Measurements from ENCODE around the gene LILRA1. TPM values are rescaled to one million over a fixed set of nuclear protein-coding genes. Genes with fewer than 3 reads are reported as not detected.

LILRA1 gene
- total and polyA plus RNA-seq, 10 of the 15 experiments (the other 5 are each of a cell fraction or from before 2014, with no cell fraction given), result 0.04 TPM; not detected in 9

GRCh38 chr19:54609356-54609791, 15.9 kb downstream of the LILRA1 start:
- Histone ChIP-seq H3K4me3 (no peak overlapping the region), H3K36me3 (ENCODE audit: control insufficient read depth in 2 of 2, insufficient read depth in 2 of 2, low read length in 1 of 2) (no peaks in the 10 kb centered on the region), H2AFZ (ENCODE audit: control insufficient read depth, low read depth, low read length) (no peak overlapping the region), H3K9ac (ENCODE audit: control insufficient read depth, insufficient read depth, low read length) (no peak overlapping the region), H3K79me2 (ENCODE audit: control insufficient read depth, insufficient read depth, low read length) (no peaks in the 10 kb centered on the region; the same call in 1 of the 2 replicates), H3K27me3 (replicated peaks in 1 of 2; ENCODE audit: control insufficient read depth in 2 of 2, insufficient read depth in 2 of 2, low read length in 1 of 2) (no peaks in the 10 kb centered on the region), H3K9me3 (replicated peaks; ENCODE audit: control insufficient read depth, insufficient read depth, low read length) (peaks cover 15% of the 10 kb centered on the region), H4K20me1 (ENCODE audit: control insufficient read depth, insufficient read depth) (no peaks in the 10 kb centered on the region), H3K27ac (ENCODE audit: control insufficient read depth, insufficient read depth) (no peak overlapping the region), H3K4me1 (ENCODE audit: control insufficient read depth, insufficient read depth, low read length) (peaks cover 33% of the 10 kb centered on the region), H3K4me2 (ENCODE audit: control insufficient read depth, insufficient read depth) (no peak overlapping the region)
- intact Hi-C loops (cut with micrococcal nuclease; ENCODE audit: unreplicated experiment) (loop anchor here (5.0 kb wide), 1 partner anchor 42 kb away; no protein-coding TSS in a partner anchor), in situ Hi-C loops (cut with MboI) (no loop called here)
- no peak for FAIRE-seq
- RAD21 ChIA-PET (ENCODE audit: unreplicated experiment), result no interaction called here
- CTCF ChIA-PET, result no interaction called here
- DNase-seq (ENCODE audit: low read depth, low spot score), result no peak
- POLR2A ChIA-PET, result interaction anchor here (3.4 kb wide), 1 partner anchor 8 kb away, joined by 14 read pairs; no protein-coding TSS in a partner anchor
- SMC1A ChIA-PET (ENCODE audit: uncharacterized antibody, unreplicated experiment), result no interaction called here
- BruUV-seq (replicated peaks), result no TSS peak
- WGBS (ENCODE audit: insufficient coverage, insufficient replicate concordance, low lambda C conversion rate, missing lambda C conversion rate), result 92% methylated on average over 25 of the region's 26 CpGs
- ATAC-seq, result no peak
- TF ChIP-seq SMARCA5 (IDR thresholded peaks at IDR 0.05) (no peak), ZNF24 (IDR thresholded peaks at IDR 0.05) (no peak), BRCA1 (IDR thresholded peaks at IDR 0.05; ENCODE audit: low read depth, low read length) (no peak), CUX1 (IDR thresholded peaks at IDR 0.05; ENCODE audit: insufficient replicate concordance, low read depth, low read length) (no peak), SMC3 (IDR thresholded peaks at IDR 0.05; ENCODE audit: borderline replicate concordance, low read length) (no peak), ZNF384 (IDR thresholded peaks at IDR 0.05; ENCODE audit: borderline replicate concordance, low read depth, low read length) (no peak), TCF12 (IDR thresholded peaks at IDR 0.05; ENCODE audit: low read depth, low read length) (no peak), NR2C1 (IDR thresholded peaks at IDR 0.05) (no peak), SIN3A (IDR thresholded peaks at IDR 0.05; ENCODE audit: low read depth, low read length) (no peak), MTA3 (IDR thresholded peaks at IDR 0.05; ENCODE audit: borderline replicate concordance, low read length) (no peak), BCLAF1 (IDR thresholded peaks at IDR 0.05) (no peak), PAX8 (IDR thresholded peaks at IDR 0.05) (no peak), ZNF217 (IDR thresholded peaks at IDR 0.05) (no peak), JUND (IDR thresholded peaks at IDR 0.05; ENCODE audit: low read depth, low read length) (no peak)

Data from GM12878 (cell line).